Ammon's horn (tissue), 1 donor: ENCODE measurements around the gene ABCA1.

Source experiments
- DNase-seq: peaks from one replicate; pipeline ENCODE4 v3.0.0-alpha.2; 2016; ENCODE audit warnings: low spot score

ABCA1 gene

GRCh38 chr9:104750185-104750767, 177.7 kb downstream of the ABCA1 start:
- DNase-seq, result no peak

- DNase-seq, result no peak
Measured at GRCh38 chr9:104748359-104749031, 179.5 kb downstream of the ABCA1 start.

DNA sequence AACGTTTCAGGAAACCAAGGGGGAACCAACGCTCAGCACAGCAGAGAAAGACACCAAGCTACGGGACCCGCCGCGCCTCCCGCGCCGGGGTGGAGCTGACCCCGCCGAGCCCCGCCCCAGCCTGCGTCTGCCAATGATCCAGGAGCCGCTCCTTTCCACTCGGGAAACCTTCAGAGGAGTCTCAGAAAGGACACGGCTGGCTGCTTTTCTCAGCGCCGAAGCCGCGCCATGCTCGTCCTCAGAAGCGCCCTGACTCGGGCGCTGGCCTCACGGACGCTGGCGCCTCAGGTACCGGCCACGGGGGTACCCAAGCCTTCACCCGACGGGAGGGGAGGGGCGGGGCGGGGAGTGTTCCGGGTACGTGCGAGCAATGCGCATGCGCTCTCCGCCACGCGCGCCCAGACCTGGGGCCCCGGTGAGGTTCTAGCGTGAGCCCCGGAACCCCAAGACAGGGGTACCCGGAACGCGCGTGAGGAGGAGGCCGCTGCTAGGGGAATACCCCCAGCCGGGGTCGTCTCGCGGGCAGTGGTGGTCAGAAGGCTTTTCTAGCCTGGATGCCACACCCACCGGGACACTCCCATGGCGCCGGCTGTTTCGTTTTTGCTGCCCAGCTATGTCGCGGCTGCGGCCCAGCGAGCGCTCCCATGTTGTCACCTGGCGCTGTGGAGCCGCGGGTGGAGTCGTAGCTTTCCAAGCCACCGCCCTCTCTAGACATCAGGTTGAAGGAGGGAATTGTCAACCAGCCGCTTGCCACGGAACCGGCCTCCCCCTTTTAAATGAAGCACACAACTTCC, 180.2 kb downstream of the ABCA1 start, which contains the start of gene NIPSNAP3A:
Gene NIPSNAP3A, plus strand, starts transcription at position 119 of the 794 bp plus-strand sequence. Its CDS starts 110 bp downstream, at position 229.
- DNase-seq, result peak; percentile 89

- no peak for DNase-seq
Measured at GRCh38 chr9:104747245-104747564, 180.8 kb downstream of the ABCA1 start.

- no peak for DNase-seq
Measured at GRCh38 chr9:104746798-104747197, 181.2 kb downstream of the ABCA1 start.

DNA sequence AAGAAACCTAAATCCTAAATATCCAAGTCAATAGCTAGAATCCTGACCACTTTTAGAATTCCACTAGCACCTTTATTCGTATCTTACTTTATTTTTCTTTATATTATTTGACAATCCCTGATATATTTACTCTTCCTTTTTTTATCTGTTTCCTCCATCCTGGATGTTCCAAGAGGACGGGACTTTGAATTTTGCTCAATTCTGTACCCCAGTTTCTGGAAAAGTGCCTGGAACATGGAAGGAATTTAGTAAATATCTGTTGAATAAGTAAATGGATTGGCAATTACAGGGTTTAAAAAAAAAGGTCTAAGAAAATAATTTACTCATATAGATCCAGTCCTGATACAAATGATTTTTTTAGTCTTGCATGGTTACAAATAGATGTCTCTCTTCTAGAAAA, 181.7 kb downstream of the ABCA1 start:
- no peak for DNase-seq

DNA sequence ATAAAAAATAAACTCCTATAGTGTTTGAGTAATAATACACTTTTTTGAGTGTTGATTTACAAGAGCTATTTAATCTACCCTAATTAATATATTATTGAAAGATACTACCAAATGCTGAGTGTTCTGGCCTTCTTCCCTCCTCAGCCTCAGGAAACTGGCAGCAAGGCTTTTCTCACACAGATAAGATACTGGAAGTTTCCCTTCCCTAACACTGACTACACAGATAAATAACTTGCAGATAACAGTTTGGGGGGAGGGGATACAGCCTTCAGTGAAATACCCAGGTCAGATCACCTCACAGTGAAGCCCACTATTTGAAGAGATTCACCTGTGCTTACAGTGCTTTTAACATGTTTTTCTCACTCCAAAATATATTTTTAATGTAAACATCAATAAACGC, 182.1 kb downstream of the ABCA1 start:
- no peak for DNase-seq

DNA sequence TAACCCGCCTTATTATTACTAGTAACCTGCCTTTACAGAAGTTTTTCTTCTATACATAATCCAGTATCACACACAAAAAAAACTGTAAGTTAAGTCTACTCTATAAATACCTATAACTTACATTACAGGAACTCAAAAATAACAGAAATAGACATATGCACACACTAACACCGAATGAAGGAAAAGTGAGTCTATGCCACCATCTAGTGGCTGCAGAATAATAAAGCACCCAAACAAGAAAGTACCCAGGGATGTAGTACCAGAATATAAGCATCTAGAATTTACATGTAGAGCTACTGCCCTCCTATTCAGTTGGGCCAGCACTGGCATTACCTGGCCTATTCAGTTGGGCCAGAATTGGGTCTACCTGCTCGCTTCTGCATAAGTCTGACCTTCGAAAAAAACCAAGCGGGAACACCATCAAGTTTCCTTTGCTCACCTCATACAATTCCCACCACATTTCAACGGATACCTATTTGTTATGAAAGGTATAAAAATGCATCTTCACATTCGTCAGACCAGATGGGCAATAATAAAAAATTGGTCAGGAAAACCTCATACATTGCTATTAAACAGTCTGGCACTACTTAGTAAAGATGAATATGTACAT, 184.5 kb downstream of the ABCA1 start:
- DNase-seq, result peak; percentile 85

DNA sequence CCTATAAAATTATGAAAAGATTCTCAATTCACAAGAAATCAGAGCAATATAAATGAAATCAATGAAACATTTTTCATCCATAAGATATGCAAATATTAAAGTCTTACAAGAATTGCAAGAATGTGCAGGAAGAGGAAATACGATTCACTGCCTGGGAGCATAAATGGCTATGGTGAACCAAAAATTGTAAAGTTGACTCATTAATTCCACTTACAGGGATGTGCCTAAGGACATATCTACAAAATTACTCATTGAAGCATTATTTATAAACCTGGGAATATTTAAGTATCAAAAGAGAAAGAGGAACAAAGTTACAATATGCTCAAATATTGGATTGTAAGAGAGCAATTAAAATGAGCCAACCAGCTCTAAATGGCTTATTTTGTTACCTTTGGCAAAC, 187.3 kb downstream of the ABCA1 start:
- DNase-seq, result no peak

DNA sequence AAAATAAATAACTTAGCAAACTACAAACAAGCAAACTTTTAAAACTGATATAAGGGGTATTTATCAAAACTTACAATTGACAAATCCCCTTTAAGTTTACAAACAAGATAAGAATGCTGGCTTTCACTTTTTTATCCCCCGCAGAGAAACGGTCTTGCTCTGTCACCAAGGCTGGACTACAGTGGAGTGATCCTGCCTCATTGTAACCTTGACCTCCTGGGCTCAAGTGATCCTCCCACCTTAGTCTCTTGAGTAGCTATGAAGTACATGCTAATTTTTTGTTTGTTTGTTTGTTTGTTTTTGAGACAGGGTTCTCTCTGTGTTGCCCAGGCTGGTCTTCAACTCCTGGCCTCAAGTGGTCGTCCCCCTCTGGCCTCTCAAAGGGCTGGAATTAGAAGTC, 189.5 kb downstream of the ABCA1 start:
- no peak for DNase-seq
